Suprapubic skin (tissue), 4 donors: ENCODE data around the gene RELA. TPM values are rescaled to one million over a fixed set of nuclear protein-coding genes. Genes with fewer than 3 reads are reported as not detected.

Experiments
- DNase-seq, 2 donors: peaks; one replicate each; pipeline ENCODE4 v3.0.0-alpha.2; 2019; ENCODE audit warnings: low spot score in 2 of 2
- H3K27ac ChIP-seq: fragments of 200-600 bp; sonication (generic); one replicate; pipeline ENCODE4 v1.5.1; 2019
- H3K27me3 ChIP-seq: fragments of 200-600 bp; sonication (generic); one replicate; pipeline ENCODE4 v1.5.1; 2019
- H3K36me3 ChIP-seq: fragments of 200-600 bp; sonication (generic); one replicate; pipeline ENCODE4 v1.5.1; 2019
- H3K4me1 ChIP-seq: fragments of 200-600 bp; sonication (generic); one replicate; pipeline ENCODE4 v1.5.1; 2019
- H3K4me3 ChIP-seq: fragments of 200-600 bp; sonication (generic); one replicate; pipeline ENCODE4 v1.5.1; 2019; ENCODE audit warnings: mild to moderate bottlenecking
- H3K9me3 ChIP-seq: fragments of 200-600 bp; sonication (generic); one replicate; pipeline ENCODE4 v1.5.1; 2019
- CTCF ChIP-seq, 2 donors: fragments of 200-600 bp in 1 of 2; fragments of 450-650 bp in 1 of 2; sonication (generic) in 1 of 2; IDR thresholded peaks; one replicate each; pipeline ENCODE4 v1.5.1; 2016 to 2019; ENCODE audit warnings: antibody characterized with exemption in 2 of 2, mild to moderate bottlenecking in 1 of 2, moderate library complexity in 1 of 2
- EP300 ChIP-seq: sonication (generic); formaldehyde crosslinking; IDR thresholded peaks from one replicate; pipeline ENCODE4 v1.6.1; 2017; ENCODE audit warnings: antibody characterized with exemption
- POLR2A ChIP-seq, 2 donors: fragments of 450-650 bp; IDR thresholded peaks; one replicate each; pipeline ENCODE4 v1.6.1; 2017; ENCODE audit warnings: antibody characterized with exemption in 2 of 2, mild to moderate bottlenecking in 2 of 2, moderate library complexity in 2 of 2
- POLR2AphosphoS5 ChIP-seq, 3 donors: sonication (generic); formaldehyde crosslinking; IDR thresholded peaks; one replicate each; pipeline ENCODE4 v1.6.1; 2017; ENCODE audit warnings: antibody characterized with exemption in 3 of 3
- WGBS: methylation state at CpG from one replicate; pipeline ENCODE4 v1.1.5; 2018; 5-methylcytosine and 5-hydroxymethylcytosine counted together
- total RNA-seq, 4 donors: library from RNA; depleted of rRNA; stranded (reverse); fragments of >200 nt; gene quantifications; one replicate each; pipeline ENCODE4 v1.1.0, GENCODE V29; 2016

The RELA gene
- total RNA-seq, 4 donors from 2014 or later, result 71.7 to 111 (median 93.5) TPM

DNA sequence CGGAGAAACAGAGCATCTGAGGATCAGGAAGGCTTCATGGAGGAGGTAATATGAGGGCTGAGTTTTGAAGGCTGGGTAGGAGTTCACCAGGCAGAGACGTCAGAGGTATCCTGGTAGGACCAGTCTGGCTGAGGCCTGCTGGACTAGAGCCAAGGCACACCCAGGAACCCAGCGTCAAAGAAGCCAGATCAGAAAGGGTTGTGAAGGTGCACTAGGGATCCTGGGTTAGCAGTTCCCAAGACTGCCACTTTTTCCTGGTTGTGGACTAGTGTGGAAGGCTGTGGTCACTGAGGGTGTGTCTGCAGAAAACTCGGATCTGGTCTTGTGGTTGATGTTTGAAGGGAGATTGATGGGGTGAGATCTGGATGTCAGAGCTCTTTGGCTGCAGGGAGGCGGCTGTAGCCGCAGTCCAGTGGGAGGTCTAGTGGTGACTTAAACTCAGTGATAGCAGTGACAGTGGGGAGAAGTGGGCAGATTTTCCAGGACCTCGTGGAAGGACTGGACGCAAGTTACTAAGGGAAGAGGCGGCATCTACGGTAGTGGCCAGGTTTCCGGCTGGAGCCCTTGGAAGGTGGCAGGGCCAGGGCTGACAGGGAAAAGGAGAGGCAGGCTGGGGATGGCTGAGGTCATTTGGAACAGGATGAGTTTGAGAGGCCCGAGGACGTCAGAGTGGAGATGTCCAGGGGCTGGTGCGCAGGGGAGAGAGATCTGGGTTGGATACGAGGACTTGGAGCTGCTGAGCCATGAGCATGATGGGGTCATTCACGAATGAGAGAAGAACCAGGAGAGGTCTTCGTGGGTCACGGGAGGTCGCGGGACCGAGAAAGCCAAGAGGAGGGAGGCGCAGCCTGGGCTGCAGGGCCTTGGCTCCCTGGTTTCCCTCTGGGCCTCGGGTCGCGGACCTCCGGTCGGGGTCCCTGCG, 10.9 kb downstream of the RELA start:
- Histone ChIP-seq H3K9me3 (no peaks in the 10 kb centered on the region), H3K27ac (peak overlapping the region; percentile 94), H3K4me3 (peak overlapping the region; percentile 55), H3K36me3 (peaks cover 50% of the 10 kb centered on the region), H3K4me1 (peaks cover 56% of the 10 kb centered on the region), H3K27me3 (no peaks in the 10 kb centered on the region)
- DNase-seq, result peak; percentile 79 to 82
- no peak for TF ChIP-seq CTCF (IDR thresholded peaks at IDR 0.05)
- TF ChIP-seq POLR2AphosphoS5 (IDR thresholded peaks at IDR 0.05), result no peak
- no peak for TF ChIP-seq POLR2A (IDR thresholded peaks at IDR 0.05)
- TF ChIP-seq EP300, result no peak
- 15% methylated on average over 27 of the region's 28 CpGs for WGBS

GRCh38 chr11:65651339-65651588, 11.5 kb downstream of the RELA start:
- Histone ChIP-seq H3K4me3 (no peak overlapping the region), H3K36me3 (peaks cover 45% of the 10 kb centered on the region), H3K27me3 (no peaks in the 10 kb centered on the region), H3K27ac (peak overlapping the region; percentile 94), H3K4me1 (peaks cover 56% of the 10 kb centered on the region), H3K9me3 (no peaks in the 10 kb centered on the region)
- no peak for TF ChIP-seq CTCF (IDR thresholded peaks at IDR 0.05)
- TF ChIP-seq EP300, result no peak
- TF ChIP-seq POLR2AphosphoS5 (IDR thresholded peaks at IDR 0.05), result no peak
- no peak for TF ChIP-seq POLR2A (IDR thresholded peaks at IDR 0.05)
- 74% methylated on average over 3 of the region's 3 CpGs for WGBS
- peak in 1 of 2 donors; percentile 63 for DNase-seq

DNA sequence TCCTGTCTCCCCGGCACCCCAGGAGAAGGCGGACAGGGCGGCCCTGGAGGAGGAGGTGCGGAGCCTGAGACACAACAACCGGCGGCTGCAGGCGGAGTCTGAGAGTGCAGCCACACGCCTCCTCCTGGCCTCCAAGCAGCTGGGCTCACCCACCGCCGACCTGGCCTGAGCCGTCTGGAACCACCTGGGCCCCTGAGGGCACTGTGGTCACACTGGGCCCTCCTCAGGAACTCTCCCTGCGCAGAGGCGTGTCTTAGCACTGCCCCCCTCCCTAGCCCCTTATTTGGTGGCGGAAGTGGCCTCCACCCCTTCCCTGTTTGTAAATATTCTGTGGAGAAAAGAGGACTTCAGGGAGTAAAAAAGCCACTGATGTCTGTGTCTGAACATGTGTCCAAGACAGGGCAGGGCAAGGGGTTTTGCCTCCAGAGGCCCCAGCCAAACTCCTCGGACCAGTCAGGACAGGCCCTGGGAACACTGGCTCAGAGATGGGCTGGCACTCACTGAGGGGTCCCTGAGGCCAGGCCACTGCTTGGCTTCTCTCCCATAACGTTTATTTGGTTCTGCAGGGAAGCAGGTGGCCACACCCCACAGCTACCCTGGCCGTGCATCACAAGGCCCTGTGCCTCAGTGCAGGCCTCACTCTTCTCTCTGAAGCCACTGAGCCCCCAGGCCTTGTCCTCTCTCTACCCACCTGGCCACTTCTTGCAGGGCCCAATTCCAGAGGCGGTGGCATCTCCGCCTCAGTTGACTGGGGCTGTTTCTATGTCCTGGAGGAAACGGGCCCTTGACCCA, 12.0 kb downstream of the RELA start:
- 58% methylated on average over 20 of the region's 20 CpGs for WGBS
- H3K4me1 ChIP-seq, result peaks cover 56% of the 10 kb centered on the region
- H3K4me3 ChIP-seq, result peak overlapping the region; percentile 12
- H3K9me3 ChIP-seq, result no peaks in the 10 kb centered on the region
- peak in 1 of 2 donors; percentile 79 for DNase-seq
- no peaks in the 10 kb centered on the region for H3K27me3 ChIP-seq
- H3K27ac ChIP-seq, result peak overlapping the region; percentile 94
- H3K36me3 ChIP-seq, result peaks cover 39% of the 10 kb centered on the region
- TF ChIP-seq EP300 (no peak), POLR2A (IDR thresholded peaks at IDR 0.05) (no peak), CTCF (IDR thresholded peaks at IDR 0.05) (no peak), POLR2AphosphoS5 (IDR thresholded peaks at IDR 0.05) (no peak)

- H3K9me3 ChIP-seq, result no peaks in the 10 kb centered on the region
- H3K27me3 ChIP-seq, result no peaks in the 10 kb centered on the region
- H3K4me3 ChIP-seq, result peak overlapping the region; percentile 12
- 76% methylated on average over 5 of the region's 16 CpGs for WGBS
- peaks cover 56% of the 10 kb centered on the region for H3K4me1 ChIP-seq
- peak overlapping the region; percentile 94 for H3K27ac ChIP-seq
- no peak for DNase-seq
- TF ChIP-seq EP300, result no peak
- TF ChIP-seq POLR2A (IDR thresholded peaks at IDR 0.05), result no peak
- no peak for TF ChIP-seq POLR2AphosphoS5 (IDR thresholded peaks at IDR 0.05)
- H3K36me3 ChIP-seq, result peaks cover 31% of the 10 kb centered on the region
Measured at GRCh38 chr11:65649656-65650546, 12.8 kb downstream of the RELA start.

GRCh38 chr11:65648997-65649493, 13.7 kb downstream of the RELA start:
- WGBS, result 43% methylated on average over 7 of the region's 12 CpGs
- Histone ChIP-seq H3K4me1 (peaks cover 60% of the 10 kb centered on the region), H3K27me3 (no peaks in the 10 kb centered on the region), H3K36me3 (peaks cover 22% of the 10 kb centered on the region), H3K9me3 (no peaks in the 10 kb centered on the region), H3K27ac (no peak overlapping the region), H3K4me3 (no peak overlapping the region)
- TF ChIP-seq EP300, result no peak
- TF ChIP-seq POLR2A (IDR thresholded peaks at IDR 0.05), result no peak
- TF ChIP-seq CTCF (IDR thresholded peaks at IDR 0.05), result no peak
- no peak for TF ChIP-seq POLR2AphosphoS5 (IDR thresholded peaks at IDR 0.05)
- no peak for DNase-seq
